K562 (cell line): ENCODE data around the gene HAUS1. TPM values are rescaled to one million over a fixed set of nuclear protein-coding genes. Genes with fewer than 3 reads are reported as not detected.

Experiments used
- ATAC-seq: fragments of 200-7000 bp; cut with Tn5 transposase; 3 replicates; pipeline ENCODE4 v1.9.1; 2020; ENCODE audit warnings: moderate library complexity
- BruUV-seq: library from RNA; stranded (reverse); fragments of 400-500 nt; replicated peaks from 2 replicates; lab custom pipeline; 2021; lab: Mats Ljungman, UMichigan
- CTCF ChIA-PET: fragments of 300-600 bp; formaldehyde crosslinking; extraction: SDS; loops from one replicate; lab custom pipeline; 2021; ENCODE audit warnings: low intra/inter-chr PET ratio; lab: Yijun Ruan, JAX
- POLR2A ChIA-PET: fragments of 300-600, 350-650 bp; sonication (Branson Sonifier 250); formaldehyde crosslinking; extraction: SDS; loops from one replicate; lab custom pipeline; 2021; ENCODE audit warnings: antibody characterized with exemption, inconsistent platforms; lab: Yijun Ruan, JAX
- DNase-seq, 4 experiments: peaks; one replicate each; pipeline versions ENCODE4 v3.0.0 to v3.0.0-alpha.2; 2011 to 2018; ENCODE audit warnings: low spot score in 3 of 4, mixed read lengths in 3 of 4; ENCODE audit errors: extremely low read depth in 1 of 4
- FAIRE-seq: peaks from 2 replicates; lab custom pipeline; 2011; peaks lifted over from hg19 to GRCh38; lab: Jason Lieb, UNC
- H2AFZ ChIP-seq: 2 replicates; pipeline ENCODE4 v1.6.0; 2011; ENCODE audit warnings: low read depth, low read length, control low read depth, inconsistent platforms
- H3K27ac ChIP-seq: fragments of 200-600 bp; 3 replicates; pipeline ENCODE4 v1.8.0; 2011; ENCODE audit warnings: low read depth, mild to moderate bottlenecking, control low read depth, inconsistent platforms, low read length, moderate library complexity, mixed read lengths; ENCODE audit errors: extremely low read depth
- H3K27me3 ChIP-seq, 2 experiments: fragments of 300-600 bp in 1 of 2; 2 replicates in 1 of 2; 3 replicates in 1 of 2; pipeline versions ENCODE4 v1.6.0 to v1.8.0; 2011; ENCODE audit warnings: inconsistent platforms in 2 of 2, low read length in 2 of 2, mild to moderate bottlenecking in 1 of 2, mixed read lengths in 1 of 2, moderate library complexity in 1 of 2; ENCODE audit not compliant: control insufficient read depth in 2 of 2, insufficient read depth in 2 of 2
- H3K36me3 ChIP-seq: fragments of 300-600 bp; 3 replicates; pipeline ENCODE4 v1.8.0; 2011; ENCODE audit warnings: mild to moderate bottlenecking, low read length, inconsistent platforms; ENCODE audit not compliant: control insufficient read depth, insufficient read depth
- H3K4me1 ChIP-seq, 2 experiments: fragments of 200-600 bp in 1 of 2; replicated peaks in 1 of 2; 2 replicates in 1 of 2; 3 replicates in 1 of 2; pipeline versions ENCODE4 v1.5.1 to v1.8.0; 2011; ENCODE audit warnings: inconsistent platforms in 2 of 2, low read length in 2 of 2, mild to moderate bottlenecking in 1 of 2, mixed read lengths in 1 of 2, moderate library complexity in 1 of 2; ENCODE audit not compliant: control insufficient read depth in 2 of 2, insufficient read depth in 2 of 2
- H3K4me2 ChIP-seq: 2 replicates; pipeline ENCODE4 v1.6.1; 2011; ENCODE audit warnings: low read length, control low read depth, inconsistent platforms, mixed read lengths; ENCODE audit not compliant: insufficient read depth
- H3K4me3 ChIP-seq: fragments of 200-600 bp; sonication (generic), shearing (Covaris generic); 2 replicates; pipeline ENCODE4 v1.5.1; 2016; ENCODE audit warnings: control low read depth, inconsistent platforms
- H3K79me2 ChIP-seq: fragments of 200-600 bp; 3 replicates; pipeline ENCODE4 v1.8.0; 2011; ENCODE audit warnings: low read length, inconsistent platforms; ENCODE audit not compliant: control insufficient read depth, insufficient read depth
- H3K9ac ChIP-seq, 2 experiments: 2 replicates each; pipeline versions ENCODE4 v1.6.0 to v1.6.1; 2011; ENCODE audit warnings: low read depth in 2 of 2, low read length in 2 of 2, control low read depth in 1 of 2, inconsistent platforms in 1 of 2, mild to moderate bottlenecking in 1 of 2, mixed read lengths in 1 of 2; ENCODE audit not compliant: insufficient read depth in 1 of 2
- H3K9me1 ChIP-seq: one replicate; pipeline ENCODE4 v1.6.0; 2011; ENCODE audit warnings: inconsistent platforms, mild to moderate bottlenecking, low read length, moderate library complexity; ENCODE audit not compliant: control insufficient read depth, insufficient read depth
- H3K9me3 ChIP-seq: replicated peaks from 2 replicates; pipeline ENCODE4 v1.5.1; 2011; ENCODE audit warnings: low read depth, low read length, inconsistent platforms; ENCODE audit not compliant: control insufficient read depth, insufficient read depth
- H4K20me1 ChIP-seq: replicated peaks from 2 replicates; pipeline ENCODE4 v1.6.1; 2011; ENCODE audit warnings: low read length, inconsistent platforms, mixed read lengths; ENCODE audit not compliant: control insufficient read depth, insufficient read depth
- BMI1 ChIP-seq: fragments of 150-350 bp; IDR thresholded peaks from 2 replicates; pipeline ENCODE4 v1.6.1; 2014; ENCODE audit warnings: low read length
- CGGBP1 ChIP-seq: fragments of 250-450 bp; sonication (Bioruptor Pico); IDR thresholded peaks from 2 replicates; pipeline ENCODE4 v1.9.0; 2021; ENCODE audit warnings: mild to moderate bottlenecking
- HCFC1 ChIP-seq: IDR thresholded peaks from 2 replicates; pipeline ENCODE4 v1.6.1; 2012; ENCODE audit warnings: low read depth, low read length, improper control_type of control experiment
- HES1 ChIP-seq: fragments of 450-650 bp; IDR thresholded peaks from 2 replicates; pipeline ENCODE4 v1.6.1; 2016; ENCODE audit warnings: low read depth, mild to moderate bottlenecking, moderate library complexity
- MTA2 ChIP-seq: fragments of 450-650 bp; IDR thresholded peaks from 2 replicates; pipeline ENCODE4 v1.6.1; 2016; ENCODE audit warnings: low read depth
- SLC30A9 ChIP-seq: fragments of 250-450 bp; sonication (Bioruptor Pico); IDR thresholded peaks from 2 replicates; pipeline ENCODE4 v1.8.0; 2022; ENCODE audit warnings: mild to moderate bottlenecking, moderate library complexity
- SP1 ChIP-seq: sonication (generic); formaldehyde crosslinking; IDR thresholded peaks from 2 replicates; pipeline ENCODE4 v1.8.1; 2022; ENCODE audit warnings: mild to moderate bottlenecking, missing genetic modification reagents
- ZNF143 ChIP-seq: sonication (generic); formaldehyde crosslinking; IDR thresholded peaks from 2 replicates; pipeline ENCODE4 v1.9.0; 2022; ENCODE audit warnings: mild to moderate bottlenecking, missing genetic modification reagents
- WGBS: fragments of 100-300 bp; shearing (Covaris generic); methylation state at CpG from one replicate; pipeline ENCODE4 v1.1.6; 2016; ENCODE audit warnings: low coverage, mixed read lengths; ENCODE audit not compliant: insufficient coverage; ENCODE audit errors: missing lambda C conversion rate; 5-methylcytosine and 5-hydroxymethylcytosine counted together
- in situ Hi-C: fragments of 300-500 bp; cut with MboI; formaldehyde crosslinking; loops from 4 replicates; pipeline ENCODE4 v1.15.0; 2018; ENCODE audit warnings: inconsistent platforms, mixed read lengths
- intact Hi-C: fragments of 100-400 bp; cut with micrococcal nuclease; formaldehyde crosslinking; loops from 2 replicates; pipeline ENCODE4 v1.14.2; 2022
- polyA plus RNA-seq, 8 experiments: library from polyadenylated mRNA; depleted of rRNA in 4 of 8; stranded (reverse) in 5 of 8; unstranded in 3 of 8; fragments of >200 nt; fragmentation: Nextera tagmentation in 2 of 8; fragmentation: Illumina TruSeq in 1 of 8; extraction: Ambion mirVana in 2 of 8; extraction: Trizol in 1 of 8; gene quantifications; 2 replicates each; pipeline versions ENCODE4 v1.2.1 to v1.2.3, GENCODE V29; 2011 to 2014; ENCODE audit warnings: inconsistent platforms in 1 of 8, missing spikeins in 1 of 8
- total RNA-seq, 7 experiments: library from RNA; depleted of rRNA in 6 of 7; stranded (reverse); fragments of >200 nt in 6 of 7; fragmentation: Illumina TruSeq in 2 of 7; extraction: Trizol in 2 of 7; gene quantifications; 2 replicates each; pipeline versions ENCODE4 v1.2.1 to v1.2.3, GENCODE V29; 2011 to 2021; ENCODE audit warnings: low replicate concordance in 1 of 7
- TF ChIP-seq, protein P1 (sequence below): fragments of 250-450 bp; sonication (Bioruptor Pico); IDR thresholded peaks from 2 replicates; pipeline ENCODE4 v1.4.0; 2020; ENCODE audit warnings: mild to moderate bottlenecking

HAUS1 gene
- total and polyA plus RNA-seq, 9 of the 15 experiments (the other 6 are each of a cell fraction or from before 2014, with no cell fraction given) = 45.6 to 135 (median 76.3) TPM

- Histone ChIP-seq H4K20me1 (no peaks in the 10 kb centered on the region), H3K9me3 (no peaks in the 10 kb centered on the region), H3K4me1 (peaks cover 9 to 26% of the 10 kb centered on the region in 2 experiments; a peak in 4 of 5 replicates), H3K4me3 (no peak overlapping the region), H3K4me2 (no peak overlapping the region), H3K9me1 (no peaks in the 10 kb centered on the region), H3K79me2 (no peaks in the 10 kb centered on the region), H3K27ac (no peak overlapping the region), H3K36me3 (no peaks in the 10 kb centered on the region), H3K27me3 (no peaks in the 10 kb centered on the region), H3K9ac (no peak overlapping the region), H2AFZ (no peak overlapping the region)
- 66% methylated on average over 3 of the region's 3 CpGs for WGBS
- BruUV-seq = no TSS peak
- no peak for FAIRE-seq
- intact Hi-C loops (no loop called here), in situ Hi-C loops (no loop called here)
- TF ChIP-seq MTA2 (no peak), HES1 (no peak), HCFC1 (no peak), SP1 (CRISPR knock-in tag) (no peak), SLC30A9 (CRISPR knock-in tag) (no peak), CGGBP1 (no peak), BMI1 (no peak), ZNF143 (CRISPR knock-in tag) (no peak)
- TF ChIP-seq, protein P1, sequence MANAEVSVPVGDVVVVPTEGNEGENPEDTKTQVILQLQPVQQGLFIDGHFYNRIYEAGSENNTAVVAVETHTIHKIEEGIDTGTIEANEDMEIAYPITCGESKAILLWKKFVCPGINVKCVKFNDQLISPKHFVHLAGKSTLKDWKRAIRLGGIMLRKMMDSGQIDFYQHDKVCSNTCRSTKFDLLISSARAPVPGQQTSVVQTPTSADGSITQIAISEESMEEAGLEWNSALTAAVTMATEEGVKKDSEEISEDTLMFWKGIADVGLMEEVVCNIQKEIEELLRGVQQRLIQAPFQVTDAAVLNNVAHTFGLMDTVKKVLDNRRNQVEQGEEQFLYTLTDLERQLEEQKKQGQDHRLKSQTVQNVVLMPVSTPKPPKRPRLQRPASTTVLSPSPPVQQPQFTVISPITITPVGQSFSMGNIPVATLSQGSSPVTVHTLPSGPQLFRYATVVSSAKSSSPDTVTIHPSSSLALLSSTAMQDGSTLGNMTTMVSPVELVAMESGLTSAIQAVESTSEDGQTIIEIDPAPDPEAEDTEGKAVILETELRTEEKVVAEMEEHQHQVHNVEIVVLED (CRISPR knock-in tag) = no peak
- ATAC-seq = no peak
- POLR2A ChIA-PET = interaction anchor here (1.0 to 2.3 kb wide), 2 partner anchors 11 to 113 kb away, joined by 3 to 13 read pairs; a partner anchor contains a TSS
- CTCF ChIA-PET = no interaction called here
- no peak for DNase-seq
These were observed 58.9 kb downstream of the HAUS1 start for GRCh38 chr18:46163091-46163490.
